HG02798 (cell line): ENCODE data around the gene KNDC1.

Source experiments
- ATAC-seq: cut with Tn5 transposase; IDR thresholded peaks from one replicate; pipeline ENCODE4 v1.9.1; 2021; ENCODE audit warnings: mild to moderate bottlenecking; ENCODE audit not compliant: unreplicated experiment, poor library complexity

The KNDC1 gene

DNA sequence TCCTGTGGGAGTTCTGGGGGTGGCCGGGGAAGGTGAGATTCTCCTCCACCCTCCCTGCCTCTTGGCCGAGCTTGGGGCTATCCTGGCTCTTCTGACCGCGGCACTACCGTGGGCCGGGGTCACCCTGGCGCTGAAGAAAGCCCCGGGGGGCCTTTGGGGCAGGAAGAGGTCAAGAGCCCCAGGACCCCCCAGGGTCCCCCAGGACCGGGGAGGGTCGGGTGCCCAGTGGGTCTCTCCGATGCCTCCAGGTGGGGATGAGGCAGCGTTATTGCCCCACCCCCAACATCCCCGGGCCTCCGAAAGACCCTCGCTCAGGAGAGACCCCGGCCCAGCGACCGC lies 439 bp upstream of the KNDC1 start:
- no peak for ATAC-seq

- no peak for ATAC-seq
These were observed 930 bp downstream of the KNDC1 start for GRCh38 chr10:133160826-133161471.

- no peak for ATAC-seq
These were observed 1.6 kb downstream of the KNDC1 start for GRCh38 chr10:133161486-133162109.

DNA sequence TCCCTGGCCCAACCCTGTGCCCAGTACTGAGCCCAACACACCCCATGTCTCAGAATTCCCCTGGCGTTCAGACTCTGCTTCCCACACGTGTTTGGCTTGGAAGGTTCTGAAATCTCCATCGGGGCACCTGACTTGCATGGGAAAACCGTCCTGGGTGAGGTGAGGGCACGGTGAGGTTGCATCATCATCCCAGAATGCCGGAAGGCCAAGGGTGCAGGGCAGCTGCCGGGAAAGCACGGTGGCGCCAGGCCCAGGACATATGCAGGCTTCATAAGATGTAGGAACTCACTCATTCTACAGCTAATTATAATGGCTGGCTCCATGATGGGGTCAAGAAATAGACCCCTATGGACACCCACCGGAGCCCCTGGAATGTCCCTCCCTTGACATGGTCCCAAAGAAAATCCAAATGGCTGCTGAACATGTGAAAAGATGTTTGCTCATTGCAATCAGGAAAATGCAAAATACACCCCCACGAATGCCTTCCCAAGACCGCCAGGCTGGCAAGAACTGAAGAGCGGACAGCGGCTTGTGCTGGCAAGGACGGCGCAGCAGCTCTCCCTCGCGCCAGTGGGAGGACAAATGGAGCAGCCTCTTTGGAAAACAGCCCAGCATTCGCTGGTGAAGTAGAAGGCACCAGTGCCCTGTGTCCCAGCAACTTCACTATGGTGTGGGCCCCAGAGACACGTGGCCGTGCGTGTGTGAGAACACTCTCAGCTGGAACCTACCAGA lies 2.3 kb downstream of the KNDC1 start:
- ATAC-seq, result no peak

DNA sequence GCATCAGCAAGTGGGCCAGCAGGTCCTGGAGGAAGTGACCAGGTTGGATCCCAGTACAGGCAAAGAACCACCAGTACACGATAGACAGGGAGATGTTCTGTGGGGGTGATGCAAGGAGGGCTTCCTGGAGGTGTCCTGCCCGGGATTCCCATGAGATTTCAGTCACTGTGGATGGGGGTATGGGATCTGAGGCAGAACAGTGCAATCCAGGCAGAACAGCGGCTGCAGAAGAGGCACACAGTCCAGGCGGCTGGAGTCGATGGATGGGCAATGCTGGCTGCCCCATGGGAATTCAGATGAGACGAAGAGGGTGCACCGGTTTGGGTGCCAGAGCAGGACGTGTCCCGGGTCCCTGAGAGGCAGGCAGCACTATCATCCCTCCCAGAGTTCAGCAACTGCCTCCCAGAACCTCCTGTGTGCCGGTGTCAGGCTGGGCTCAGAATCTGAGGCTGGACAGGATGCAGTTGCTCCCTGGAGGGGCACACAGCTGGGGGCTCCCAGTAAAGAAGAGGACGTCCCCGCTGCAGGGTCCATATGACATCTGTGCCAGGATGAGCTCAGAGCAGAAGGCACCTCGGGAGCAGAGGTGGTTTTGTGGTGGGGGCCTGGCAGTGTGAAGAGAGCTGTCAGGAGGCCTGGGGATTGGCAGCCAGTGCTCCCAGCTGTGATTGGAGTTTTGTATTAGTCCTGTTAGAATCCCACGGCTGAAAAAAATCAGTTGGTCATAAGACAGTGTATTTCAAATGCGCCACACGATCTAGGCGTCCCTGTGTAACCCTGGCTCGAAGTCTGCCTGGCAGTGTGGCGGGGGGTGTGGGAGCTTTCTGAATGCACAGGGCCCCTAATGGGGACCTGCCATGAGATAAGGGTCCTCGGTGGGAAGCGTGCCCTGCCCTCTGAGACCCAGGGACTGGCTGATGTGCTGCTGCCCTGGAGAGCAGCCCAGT lies 3.2 kb downstream of the KNDC1 start:
- ATAC-seq, result no peak

DNA sequence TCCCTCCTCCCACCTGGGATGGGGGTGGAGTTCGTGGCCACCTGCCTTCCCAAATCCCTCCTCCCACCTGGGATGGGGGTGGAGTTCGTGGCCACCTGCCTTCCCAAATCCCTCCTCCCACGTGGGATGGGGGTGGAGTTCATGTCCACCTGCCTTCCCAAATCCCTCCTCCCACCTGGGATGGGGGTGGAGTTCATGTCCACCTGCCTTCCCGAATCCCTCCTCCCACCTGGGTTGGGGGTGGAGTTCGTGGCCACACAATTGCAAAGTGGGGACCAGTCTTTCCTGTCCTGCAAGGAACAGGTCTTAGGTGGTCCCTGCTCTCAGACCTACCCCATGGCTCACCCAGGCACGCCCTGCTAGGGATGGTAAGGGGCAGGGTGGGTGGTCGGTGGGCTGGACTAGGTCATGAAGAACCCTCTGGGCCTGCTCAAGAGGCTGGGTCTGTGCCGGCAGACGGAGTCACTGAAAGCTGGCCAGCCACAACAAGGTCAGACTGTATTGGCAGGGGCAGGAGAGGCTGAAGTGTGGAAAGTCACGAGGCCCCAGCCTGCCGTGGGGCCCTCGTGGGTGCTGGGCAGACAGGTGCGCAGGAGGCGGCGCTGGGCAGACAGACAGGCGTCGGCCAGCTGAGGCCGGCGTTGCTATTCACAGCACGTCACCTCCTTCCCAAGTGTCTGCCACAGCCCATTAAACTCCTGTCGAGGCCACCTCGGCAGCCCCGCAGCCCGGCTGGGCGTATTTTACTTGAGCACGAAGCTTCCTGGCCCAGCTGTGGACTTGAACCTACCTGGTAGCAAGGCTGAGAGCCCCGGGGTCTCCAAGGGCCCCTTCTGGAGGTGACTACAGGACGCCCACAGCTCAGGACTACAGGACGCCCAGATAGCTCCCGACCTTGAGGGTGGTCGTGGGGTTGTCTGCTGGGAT lies 4.1 kb downstream of the KNDC1 start:
- ATAC-seq, result no peak

GRCh38 chr10:133164816-133165555 lies 5.0 kb downstream of the KNDC1 start:
- ATAC-seq, result no peak

GRCh38 chr10:133165556-133166503 lies 5.8 kb downstream of the KNDC1 start:
- ATAC-seq, result no peak

GRCh38 chr10:133166504-133166827 lies 6.4 kb downstream of the KNDC1 start:
- ATAC-seq, result no peak

GRCh38 chr10:133166828-133167692 lies 7.0 kb downstream of the KNDC1 start:
- no peak for ATAC-seq

DNA sequence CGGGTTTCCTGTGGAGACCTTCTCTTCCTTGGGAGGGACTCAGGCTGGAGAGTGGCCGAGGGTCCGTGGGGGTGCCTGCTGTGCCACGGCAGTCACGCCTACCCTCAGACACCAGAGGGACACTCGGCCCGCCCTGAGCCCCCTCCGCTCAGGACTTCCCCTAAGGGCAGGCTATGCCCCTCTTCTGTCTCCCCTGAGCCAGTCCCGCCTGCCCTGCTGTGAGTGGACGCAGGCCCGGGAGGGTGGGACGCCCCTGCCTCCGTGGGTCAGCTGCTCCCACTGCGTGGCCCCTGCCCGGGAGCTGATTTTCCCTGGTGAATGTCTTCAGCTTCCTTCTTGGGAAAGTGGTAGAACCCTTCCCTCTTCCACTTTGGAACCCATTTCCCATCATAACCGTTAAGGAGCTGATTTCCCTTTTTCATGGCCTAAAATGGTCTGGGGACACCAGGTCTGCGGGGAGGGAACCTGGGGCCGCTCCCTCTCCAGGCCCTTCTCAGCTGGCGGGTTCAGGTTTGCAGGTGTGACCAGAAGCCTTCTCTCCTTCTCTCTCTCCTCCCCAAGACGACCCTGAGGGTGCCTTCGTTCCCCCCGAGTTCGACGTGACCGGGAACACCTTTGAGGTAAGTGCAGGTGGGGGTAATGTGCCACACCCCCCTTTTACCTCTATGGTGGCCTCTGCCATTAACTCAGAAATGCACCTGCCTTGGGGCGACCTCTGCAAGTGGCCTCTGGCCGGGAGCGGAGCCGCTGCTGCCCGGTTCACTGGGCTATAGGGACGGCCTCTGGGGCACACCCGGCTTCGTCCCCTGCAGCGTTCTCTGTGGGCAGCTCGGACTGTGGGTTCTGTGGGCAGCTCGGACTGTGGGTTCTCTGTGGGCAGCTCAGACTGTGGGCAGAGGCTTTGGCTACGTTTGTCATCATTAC lies 7.9 kb downstream of the KNDC1 start:
- no peak for ATAC-seq

- no peak for ATAC-seq
These were observed 8.6 kb downstream of the KNDC1 start for GRCh38 chr10:133168617-133169031.

- no peak for ATAC-seq
These were observed 9.3 kb downstream of the KNDC1 start for GRCh38 chr10:133169173-133169947.

- no peak for ATAC-seq
These were observed 10.1 kb downstream of the KNDC1 start for GRCh38 chr10:133170092-133170491.
